HL-60 (cell line): Measurements from ENCODE around the gene TRABD.

Experiments
- GABPA ChIP-seq: IDR thresholded peaks from 2 replicates; pipeline ENCODE4 v1.6.1; 2012; ENCODE audit warnings: low read depth
- TF ChIP-seq, protein P1 (sequence below): IDR thresholded peaks from one replicate; pipeline ENCODE4 v1.5.1; 2011; ENCODE audit warnings: low read length, control low read depth, inconsistent platforms; ENCODE audit not compliant: insufficient read depth

DNA sequence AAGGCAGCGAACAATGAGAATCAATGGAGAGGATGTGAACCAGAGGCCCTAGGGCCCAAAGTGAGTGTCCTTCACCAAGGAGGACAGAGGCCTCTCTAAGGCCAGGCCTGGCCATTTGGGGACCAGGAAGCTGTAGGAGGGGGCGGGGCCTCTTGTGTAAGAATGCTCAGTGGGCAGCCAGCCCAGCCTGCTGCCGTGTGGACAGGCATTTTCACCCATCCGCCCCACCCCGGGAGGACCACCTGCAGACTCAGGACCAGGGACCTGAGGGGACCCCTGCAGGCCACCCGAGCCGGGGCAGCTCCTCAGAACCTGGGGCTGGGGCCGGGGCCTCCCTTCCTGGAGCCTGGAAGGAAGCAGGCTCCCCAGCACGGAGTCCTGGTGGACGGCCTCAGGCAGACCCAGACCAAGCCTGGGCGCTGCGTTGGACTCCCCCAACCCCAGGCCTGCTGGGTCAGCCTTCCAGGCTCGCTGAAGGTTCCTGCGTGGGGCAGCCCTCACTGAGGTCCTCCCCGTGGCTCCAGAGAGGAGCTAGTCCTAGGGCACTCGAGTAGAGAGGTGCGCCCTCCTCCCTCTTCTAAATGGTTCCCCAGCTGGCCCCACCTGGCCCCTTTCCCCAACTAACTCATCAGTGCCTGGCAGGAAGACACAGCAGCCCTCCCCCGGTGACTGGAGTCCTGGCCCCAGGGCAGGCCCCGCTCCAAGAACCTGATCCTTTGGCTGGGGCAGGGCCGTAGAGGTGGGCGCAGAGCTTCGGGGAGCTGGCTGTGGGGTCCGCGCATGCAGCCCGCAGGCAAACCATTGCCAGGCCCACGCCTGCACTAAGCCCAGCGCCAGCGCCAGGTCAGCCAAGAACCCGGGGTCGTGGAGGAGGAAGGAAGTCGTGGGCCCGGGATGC lies 1.5 kb upstream of the TRABD start:
- TF ChIP-seq, protein P1, sequence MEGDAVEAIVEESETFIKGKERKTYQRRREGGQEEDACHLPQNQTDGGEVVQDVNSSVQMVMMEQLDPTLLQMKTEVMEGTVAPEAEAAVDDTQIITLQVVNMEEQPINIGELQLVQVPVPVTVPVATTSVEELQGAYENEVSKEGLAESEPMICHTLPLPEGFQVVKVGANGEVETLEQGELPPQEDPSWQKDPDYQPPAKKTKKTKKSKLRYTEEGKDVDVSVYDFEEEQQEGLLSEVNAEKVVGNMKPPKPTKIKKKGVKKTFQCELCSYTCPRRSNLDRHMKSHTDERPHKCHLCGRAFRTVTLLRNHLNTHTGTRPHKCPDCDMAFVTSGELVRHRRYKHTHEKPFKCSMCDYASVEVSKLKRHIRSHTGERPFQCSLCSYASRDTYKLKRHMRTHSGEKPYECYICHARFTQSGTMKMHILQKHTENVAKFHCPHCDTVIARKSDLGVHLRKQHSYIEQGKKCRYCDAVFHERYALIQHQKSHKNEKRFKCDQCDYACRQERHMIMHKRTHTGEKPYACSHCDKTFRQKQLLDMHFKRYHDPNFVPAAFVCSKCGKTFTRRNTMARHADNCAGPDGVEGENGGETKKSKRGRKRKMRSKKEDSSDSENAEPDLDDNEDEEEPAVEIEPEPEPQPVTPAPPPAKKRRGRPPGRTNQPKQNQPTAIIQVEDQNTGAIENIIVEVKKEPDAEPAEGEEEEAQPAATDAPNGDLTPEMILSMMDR, result no peak
- no peak for TF ChIP-seq GABPA
